ENCODE measurements around the gene SEMA5A.

DNA sequence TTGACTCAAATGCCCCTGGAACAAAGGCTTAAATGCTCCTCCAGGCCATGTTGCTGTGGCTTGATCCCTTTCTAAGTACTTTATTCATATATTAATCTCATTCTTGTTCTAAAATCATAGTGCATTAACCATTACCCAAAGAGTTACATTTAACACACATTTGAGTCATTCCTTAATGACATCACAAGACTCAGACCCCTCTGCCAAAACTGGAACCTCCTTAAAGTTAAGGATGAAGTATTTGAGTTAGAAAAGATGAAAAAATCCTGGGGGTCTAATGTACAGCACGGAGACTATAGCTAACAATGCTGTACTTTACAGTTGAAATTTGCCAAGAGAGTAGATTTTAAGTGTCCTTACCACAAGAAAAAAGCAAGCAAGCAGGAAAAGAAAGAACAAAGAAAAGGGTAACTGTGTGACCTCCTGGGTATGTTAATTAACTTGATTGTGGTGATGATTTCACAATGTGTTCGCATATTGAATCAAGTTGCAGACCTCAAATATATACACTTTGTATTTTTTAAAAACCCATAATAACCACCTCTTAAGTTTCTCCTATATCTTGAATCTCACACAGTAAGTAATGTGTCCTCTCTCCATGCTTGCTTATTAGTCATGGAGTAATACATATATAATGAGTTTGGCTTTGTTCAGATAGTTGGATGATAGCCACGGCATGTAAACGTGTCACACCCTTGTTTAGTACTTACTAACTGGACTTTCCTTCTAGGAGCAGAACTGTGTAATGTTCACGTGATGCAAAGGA is 376.9 kb downstream of the SEMA5A start:
- TF ChIP-seq POLR2A (IDR thresholded peaks at IDR 0.05) (no peak), POLR2AphosphoS5 (IDR thresholded peaks at IDR 0.05) (no peak)
- TF ChIP-seq, protein P1, sequence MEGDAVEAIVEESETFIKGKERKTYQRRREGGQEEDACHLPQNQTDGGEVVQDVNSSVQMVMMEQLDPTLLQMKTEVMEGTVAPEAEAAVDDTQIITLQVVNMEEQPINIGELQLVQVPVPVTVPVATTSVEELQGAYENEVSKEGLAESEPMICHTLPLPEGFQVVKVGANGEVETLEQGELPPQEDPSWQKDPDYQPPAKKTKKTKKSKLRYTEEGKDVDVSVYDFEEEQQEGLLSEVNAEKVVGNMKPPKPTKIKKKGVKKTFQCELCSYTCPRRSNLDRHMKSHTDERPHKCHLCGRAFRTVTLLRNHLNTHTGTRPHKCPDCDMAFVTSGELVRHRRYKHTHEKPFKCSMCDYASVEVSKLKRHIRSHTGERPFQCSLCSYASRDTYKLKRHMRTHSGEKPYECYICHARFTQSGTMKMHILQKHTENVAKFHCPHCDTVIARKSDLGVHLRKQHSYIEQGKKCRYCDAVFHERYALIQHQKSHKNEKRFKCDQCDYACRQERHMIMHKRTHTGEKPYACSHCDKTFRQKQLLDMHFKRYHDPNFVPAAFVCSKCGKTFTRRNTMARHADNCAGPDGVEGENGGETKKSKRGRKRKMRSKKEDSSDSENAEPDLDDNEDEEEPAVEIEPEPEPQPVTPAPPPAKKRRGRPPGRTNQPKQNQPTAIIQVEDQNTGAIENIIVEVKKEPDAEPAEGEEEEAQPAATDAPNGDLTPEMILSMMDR (IDR thresholded peaks at IDR 0.05): no peak

Measured in gastroesophageal sphincter (tissue), 3 donors.